ENCODE measurements around the gene DIS3. TPM values are rescaled to one million over a fixed set of nuclear protein-coding genes. Genes with fewer than 3 reads are reported as not detected.

The DIS3 gene
- total and polyA plus RNA-seq, 2 of the 13 experiments (the other 11 are each of a cell fraction or from before 2014, with no cell fraction given): 13.2 to 35.0 TPM

DNA sequence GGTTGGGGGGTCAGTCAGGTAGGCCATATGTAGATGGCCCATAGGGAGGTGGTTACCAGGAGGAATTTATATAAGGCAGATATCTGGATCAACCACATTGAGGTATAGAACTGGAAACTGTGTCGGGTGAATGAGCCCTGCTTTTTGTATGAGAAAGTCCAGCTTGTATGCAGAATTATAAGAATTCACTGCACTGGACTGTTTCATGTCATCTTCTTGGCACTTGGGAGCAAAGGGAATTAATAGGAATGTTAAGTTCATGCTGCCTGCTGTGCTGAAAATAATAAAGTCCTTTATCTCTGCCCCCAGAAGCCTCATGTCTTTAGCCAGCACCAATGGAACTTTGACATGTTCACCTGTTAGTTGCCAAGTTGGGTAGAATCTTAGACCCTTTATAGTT lies 41.7 kb downstream of the DIS3 start (continued):
- TF ChIP-seq, protein P1, sequence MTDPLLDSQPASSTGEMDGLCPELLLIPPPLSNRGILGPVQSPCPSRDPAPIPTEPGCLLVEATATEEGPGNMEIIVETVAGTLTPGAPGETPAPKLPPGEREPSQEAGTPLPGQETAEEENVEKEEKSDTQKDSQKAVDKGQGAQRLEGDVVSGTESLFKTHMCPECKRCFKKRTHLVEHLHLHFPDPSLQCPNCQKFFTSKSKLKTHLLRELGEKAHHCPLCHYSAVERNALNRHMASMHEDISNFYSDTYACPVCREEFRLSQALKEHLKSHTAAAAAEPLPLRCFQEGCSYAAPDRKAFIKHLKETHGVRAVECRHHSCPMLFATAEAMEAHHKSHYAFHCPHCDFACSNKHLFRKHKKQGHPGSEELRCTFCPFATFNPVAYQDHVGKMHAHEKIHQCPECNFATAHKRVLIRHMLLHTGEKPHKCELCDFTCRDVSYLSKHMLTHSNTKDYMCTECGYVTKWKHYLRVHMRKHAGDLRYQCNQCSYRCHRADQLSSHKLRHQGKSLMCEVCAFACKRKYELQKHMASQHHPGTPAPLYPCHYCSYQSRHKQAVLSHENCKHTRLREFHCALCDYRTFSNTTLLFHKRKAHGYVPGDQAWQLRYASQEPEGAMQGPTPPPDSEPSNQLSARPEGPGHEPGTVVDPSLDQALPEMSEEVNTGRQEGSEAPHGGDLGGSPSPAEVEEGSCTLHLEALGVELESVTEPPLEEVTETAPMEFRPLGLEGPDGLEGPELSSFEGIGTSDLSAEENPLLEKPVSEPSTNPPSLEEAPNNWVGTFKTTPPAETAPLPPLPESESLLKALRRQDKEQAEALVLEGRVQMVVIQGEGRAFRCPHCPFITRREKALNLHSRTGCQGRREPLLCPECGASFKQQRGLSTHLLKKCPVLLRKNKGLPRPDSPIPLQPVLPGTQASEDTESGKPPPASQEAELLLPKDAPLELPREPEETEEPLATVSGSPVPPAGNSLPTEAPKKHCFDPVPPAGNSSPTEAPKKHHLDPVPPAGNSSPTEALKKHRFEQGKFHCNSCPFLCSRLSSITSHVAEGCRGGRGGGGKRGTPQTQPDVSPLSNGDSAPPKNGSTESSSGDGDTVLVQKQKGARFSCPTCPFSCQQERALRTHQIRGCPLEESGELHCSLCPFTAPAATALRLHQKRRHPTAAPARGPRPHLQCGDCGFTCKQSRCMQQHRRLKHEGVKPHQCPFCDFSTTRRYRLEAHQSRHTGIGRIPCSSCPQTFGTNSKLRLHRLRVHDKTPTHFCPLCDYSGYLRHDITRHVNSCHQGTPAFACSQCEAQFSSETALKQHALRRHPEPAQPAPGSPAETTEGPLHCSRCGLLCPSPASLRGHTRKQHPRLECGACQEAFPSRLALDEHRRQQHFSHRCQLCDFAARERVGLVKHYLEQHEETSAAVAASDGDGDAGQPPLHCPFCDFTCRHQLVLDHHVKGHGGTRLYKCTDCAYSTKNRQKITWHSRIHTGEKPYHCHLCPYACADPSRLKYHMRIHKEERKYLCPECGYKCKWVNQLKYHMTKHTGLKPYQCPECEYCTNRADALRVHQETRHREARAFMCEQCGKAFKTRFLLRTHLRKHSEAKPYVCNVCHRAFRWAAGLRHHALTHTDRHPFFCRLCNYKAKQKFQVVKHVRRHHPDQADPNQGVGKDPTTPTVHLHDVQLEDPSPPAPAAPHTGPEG (CRISPR knock-in tag; IDR thresholded peaks at IDR 0.05): no peak
- TF ChIP-seq ZNF746 (CRISPR knock-in tag; IDR thresholded peaks at IDR 0.05) (no peak), ZNF790 (CRISPR knock-in tag; IDR thresholded peaks at IDR 0.05; ENCODE audit: borderline replicate concordance) (no peak)

DNA sequence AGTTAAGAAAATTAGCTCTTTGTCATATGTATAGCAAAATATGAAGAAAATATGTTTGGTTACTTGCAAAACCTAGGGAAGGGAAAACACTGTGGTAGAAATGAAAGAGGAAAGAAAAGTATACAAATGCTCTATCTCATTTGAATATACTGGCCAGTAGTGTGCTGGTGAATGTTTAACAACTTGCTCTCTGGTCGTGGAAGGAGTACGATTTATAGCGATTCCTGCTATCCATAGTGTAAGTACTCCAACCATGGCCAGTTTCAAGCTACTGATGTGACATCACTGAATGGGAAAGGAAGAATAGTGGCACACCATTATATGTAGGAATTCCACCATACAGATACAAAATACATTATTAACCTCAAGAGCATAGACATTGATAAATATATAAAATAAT lies 44.7 kb downstream of the DIS3 start:
- H3K4me1 ChIP-seq (ENCODE audit: insufficient read depth, low read length): no peaks in the 10 kb centered on the region
- no peak overlapping the region for H2AFZ ChIP-seq (ENCODE audit: low read length)
- ChIA-PET CTCF (ENCODE audit: low intra/inter-chr PET ratio, low total read pairs) (no interaction called here), POLR2A (no interaction called here)
- no peak for FAIRE-seq
- H3K4me2 ChIP-seq (ENCODE audit: low read depth, low read length): no peak overlapping the region
- TF ChIP-seq, protein P2, sequence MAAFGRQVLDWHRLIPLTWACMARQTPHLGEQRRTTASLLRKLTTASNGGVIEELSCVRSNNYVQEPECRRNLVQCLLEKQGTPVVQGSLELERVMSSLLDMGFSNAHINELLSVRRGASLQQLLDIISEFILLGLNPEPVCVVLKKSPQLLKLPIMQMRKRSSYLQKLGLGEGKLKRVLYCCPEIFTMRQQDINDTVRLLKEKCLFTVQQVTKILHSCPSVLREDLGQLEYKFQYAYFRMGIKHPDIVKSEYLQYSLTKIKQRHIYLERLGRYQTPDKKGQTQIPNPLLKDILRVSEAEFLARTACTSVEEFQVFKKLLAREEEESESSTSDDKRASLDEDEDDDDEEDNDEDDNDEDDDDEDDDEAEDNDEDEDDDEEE (CRISPR knock-in tag; IDR thresholded peaks at IDR 0.05): no peak
- TF ChIP-seq SRY (CRISPR knock-in tag; IDR thresholded peaks at IDR 0.05) (no peak), MIER3 (CRISPR knock-in tag; IDR thresholded peaks at IDR 0.05; ENCODE audit: borderline replicate concordance) (no peak), ZNF543 (CRISPR knock-in tag; IDR thresholded peaks at IDR 0.05) (no peak), ZNF839 (CRISPR knock-in tag; IDR thresholded peaks at IDR 0.05; ENCODE audit: borderline replicate concordance) (no peak)
- H3K4me3 ChIP-seq (replicated peaks in 1 of 3; ENCODE audit: insufficient read depth in 1 of 3, low read depth in 2 of 3, low read length in 3 of 3): no peak overlapping the region
- no peaks in the 10 kb centered on the region for H3K9me3 ChIP-seq (ENCODE audit: low read length)
- no peaks in the 10 kb centered on the region for H4K20me1 ChIP-seq (ENCODE audit: insufficient read depth, low read length)
- no peak for DNase-seq (ENCODE audit: low spot score)
- in situ Hi-C loops (cut with HindIII; ENCODE audit: extremely low pct_ligation_motif_present, low pct_unique_long_range_greater_than_20kb): no loop called here
- peaks cover 0 to 36% of the 10 kb centered on the region in 2 experiments; a peak in 3 of 5 replicates for H3K36me3 ChIP-seq (replicated peaks in 1 of 2; ENCODE audit: control insufficient read depth in 1 of 2, insufficient read depth in 2 of 2, low read length in 2 of 2)
- no peaks in the 10 kb centered on the region for H3K27me3 ChIP-seq (ENCODE audit: control insufficient read depth in 1 of 2, insufficient read depth in 2 of 2, low read length in 2 of 2)
- no peak overlapping the region for H3K9ac ChIP-seq (ENCODE audit: insufficient read depth, low read depth, low read length)
- H3K79me2 ChIP-seq (ENCODE audit: insufficient read depth, low read length): peaks cover 2% of the 10 kb centered on the region
- H3K27ac ChIP-seq (ENCODE audit: extremely low read length, insufficient read depth, low read length): no peak overlapping the region
- intact Hi-C loops (cut with micrococcal nuclease; ENCODE audit: unreplicated experiment): no loop called here
- no peak for ATAC-seq
- BruUV-seq (replicated peaks): no TSS peak
- WGBS (ENCODE audit: low lambda C conversion rate): 96% methylated on average over 3 of the region's 3 CpGs

Data from HepG2 (cell line).